HG03066 (cell line): ENCODE measurements around the gene WNT3A.

Source experiments
- ATAC-seq: cut with Tn5 transposase; IDR thresholded peaks from one replicate; pipeline ENCODE4 v1.9.1; 2021; ENCODE audit warnings: low read depth; ENCODE audit not compliant: unreplicated experiment

The WNT3A gene

DNA sequence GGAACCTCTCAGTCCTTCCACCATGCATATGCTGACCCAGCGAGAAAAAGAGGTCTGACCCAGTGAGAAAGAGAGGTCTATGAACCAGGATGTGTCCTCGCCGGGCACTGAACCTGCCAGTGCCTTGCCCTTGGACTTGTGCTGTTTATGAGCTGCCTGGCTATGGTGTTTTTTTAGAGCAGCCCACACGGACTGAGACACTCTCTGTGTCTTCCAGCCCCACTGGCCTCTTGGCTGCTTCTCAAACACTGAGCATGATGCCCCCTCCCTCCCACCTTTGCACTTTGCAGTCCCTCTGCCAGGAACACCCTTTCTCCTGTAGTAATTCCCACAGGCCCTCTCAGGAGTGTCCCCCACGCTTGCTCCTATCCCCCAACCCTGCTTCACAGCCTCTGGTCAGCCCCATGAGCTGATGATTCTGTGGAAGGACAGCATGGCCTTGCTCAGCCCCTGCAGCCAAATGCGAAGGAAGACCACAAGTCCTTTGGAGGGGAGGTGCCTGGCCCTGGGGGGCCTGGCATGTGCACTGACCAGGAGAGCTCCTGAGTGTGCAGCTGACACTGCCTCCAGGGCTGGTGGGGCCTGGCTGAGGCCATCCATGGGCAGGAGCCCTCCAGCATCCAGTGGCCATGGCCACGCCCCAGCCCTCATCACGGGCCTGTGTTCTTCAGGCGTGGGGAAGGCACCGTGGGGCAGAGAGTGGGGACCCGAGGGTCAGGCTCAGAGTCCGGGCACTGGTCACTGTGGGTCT lies 23.8 kb downstream of the WNT3A start:
- no peak for ATAC-seq

DNA sequence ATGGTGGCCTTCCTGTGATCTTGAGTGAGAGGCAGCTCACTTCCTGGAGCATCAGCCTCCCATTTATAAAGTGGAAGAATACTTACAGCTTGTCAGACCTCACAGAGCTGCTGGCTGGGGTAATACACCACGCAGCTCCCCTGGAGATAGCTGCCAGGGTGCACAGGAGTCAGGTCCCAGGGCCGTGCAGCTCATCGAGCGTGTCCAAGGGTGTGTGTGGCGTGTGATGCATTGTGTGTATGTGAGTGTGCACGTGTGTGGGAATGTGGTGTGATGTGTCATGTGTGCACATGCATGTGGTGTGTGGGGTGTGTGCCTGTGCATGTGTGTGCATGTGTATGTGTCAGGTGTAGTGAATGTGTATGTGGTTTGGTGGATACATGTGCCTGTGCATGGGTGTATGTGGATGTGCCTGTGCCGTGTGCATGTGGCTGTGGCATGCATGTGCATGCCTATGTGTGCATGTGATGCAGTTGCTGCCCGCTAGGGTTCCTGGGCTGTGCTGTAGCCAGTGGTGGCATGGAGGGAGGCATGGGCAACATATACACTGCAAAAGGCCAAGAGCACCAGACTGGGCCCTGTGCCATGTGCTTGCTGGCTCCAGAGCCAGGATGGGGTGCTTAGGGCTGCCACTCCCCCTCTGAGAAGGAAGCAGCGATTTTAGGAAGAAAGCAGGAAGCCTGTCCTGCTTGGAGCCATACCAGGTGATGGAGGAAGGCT lies 24.6 kb downstream of the WNT3A start:
- no peak for ATAC-seq

GRCh38 chr1:228032041-228032440 lies 25.2 kb downstream of the WNT3A start:
- no peak for ATAC-seq

DNA sequence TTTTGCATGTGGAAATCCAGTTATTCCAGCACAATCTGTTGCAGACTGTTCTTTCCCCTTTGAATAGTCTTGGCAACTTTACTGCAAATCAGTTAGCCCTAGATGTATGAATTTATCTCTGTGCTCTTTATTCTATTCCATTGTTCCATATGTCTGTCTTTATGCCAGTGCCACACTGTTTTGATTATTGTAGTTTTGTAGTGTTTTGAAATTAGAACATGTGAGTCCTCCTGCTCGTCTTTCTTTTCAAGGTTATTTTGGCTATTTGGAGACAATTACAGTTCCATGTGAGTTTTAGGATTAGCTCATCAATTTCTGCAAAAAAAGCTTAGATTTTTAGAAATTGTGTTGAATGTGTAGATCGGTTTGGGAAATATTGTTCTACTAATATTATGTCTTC lies 26.6 kb downstream of the WNT3A start:
- no peak for ATAC-seq

GRCh38 chr1:228034954-228035837 lies 28.4 kb downstream of the WNT3A start:
- ATAC-seq, result no peak

DNA sequence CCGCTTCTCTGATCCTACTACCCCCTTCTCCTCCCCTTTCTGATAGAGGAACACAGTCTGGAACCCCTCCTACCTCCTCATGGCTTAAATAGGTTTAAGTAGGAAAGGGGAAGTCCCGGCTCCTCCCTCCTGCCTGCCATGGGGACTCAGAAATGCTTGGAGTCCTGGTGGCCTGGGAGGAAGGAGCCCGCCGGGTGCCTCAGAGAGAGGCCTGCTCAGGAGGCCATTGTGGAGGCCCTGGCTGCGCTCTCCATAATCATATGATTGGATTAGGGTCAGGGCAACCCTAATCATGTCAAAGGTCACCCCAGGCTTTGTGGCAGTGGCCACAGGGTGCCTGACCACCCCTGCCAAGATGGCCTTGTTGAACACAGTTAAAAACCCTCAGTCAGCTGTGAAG lies 29.0 kb downstream of the WNT3A start:
- ATAC-seq, result no peak

DNA sequence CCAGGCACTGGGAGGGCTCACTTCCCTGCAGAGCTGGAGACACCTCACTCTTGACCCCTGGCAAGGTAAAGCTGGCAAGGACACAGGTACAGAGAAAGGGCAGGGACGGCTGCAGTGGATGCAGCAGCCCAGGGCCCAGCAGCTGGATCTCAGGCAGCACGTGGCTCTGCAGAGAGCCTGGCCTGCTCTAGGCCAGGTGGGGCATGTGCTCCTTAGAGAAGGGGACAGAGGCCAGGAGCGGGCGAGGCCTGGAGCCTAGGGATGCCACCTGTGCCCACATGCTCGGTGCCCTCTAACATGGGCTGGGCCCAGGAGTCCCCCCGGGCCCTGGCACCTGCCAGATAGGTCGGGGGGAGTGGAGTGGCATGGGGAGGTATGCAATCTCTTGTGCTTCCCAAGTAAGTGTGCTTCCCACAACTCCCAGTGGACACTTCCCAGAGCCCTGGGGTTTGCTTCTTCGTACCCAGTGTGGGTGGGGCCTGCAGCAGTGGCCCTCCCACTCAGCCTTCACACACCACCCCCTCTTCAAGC lies 30.0 kb downstream of the WNT3A start:
- ATAC-seq, result no peak

DNA sequence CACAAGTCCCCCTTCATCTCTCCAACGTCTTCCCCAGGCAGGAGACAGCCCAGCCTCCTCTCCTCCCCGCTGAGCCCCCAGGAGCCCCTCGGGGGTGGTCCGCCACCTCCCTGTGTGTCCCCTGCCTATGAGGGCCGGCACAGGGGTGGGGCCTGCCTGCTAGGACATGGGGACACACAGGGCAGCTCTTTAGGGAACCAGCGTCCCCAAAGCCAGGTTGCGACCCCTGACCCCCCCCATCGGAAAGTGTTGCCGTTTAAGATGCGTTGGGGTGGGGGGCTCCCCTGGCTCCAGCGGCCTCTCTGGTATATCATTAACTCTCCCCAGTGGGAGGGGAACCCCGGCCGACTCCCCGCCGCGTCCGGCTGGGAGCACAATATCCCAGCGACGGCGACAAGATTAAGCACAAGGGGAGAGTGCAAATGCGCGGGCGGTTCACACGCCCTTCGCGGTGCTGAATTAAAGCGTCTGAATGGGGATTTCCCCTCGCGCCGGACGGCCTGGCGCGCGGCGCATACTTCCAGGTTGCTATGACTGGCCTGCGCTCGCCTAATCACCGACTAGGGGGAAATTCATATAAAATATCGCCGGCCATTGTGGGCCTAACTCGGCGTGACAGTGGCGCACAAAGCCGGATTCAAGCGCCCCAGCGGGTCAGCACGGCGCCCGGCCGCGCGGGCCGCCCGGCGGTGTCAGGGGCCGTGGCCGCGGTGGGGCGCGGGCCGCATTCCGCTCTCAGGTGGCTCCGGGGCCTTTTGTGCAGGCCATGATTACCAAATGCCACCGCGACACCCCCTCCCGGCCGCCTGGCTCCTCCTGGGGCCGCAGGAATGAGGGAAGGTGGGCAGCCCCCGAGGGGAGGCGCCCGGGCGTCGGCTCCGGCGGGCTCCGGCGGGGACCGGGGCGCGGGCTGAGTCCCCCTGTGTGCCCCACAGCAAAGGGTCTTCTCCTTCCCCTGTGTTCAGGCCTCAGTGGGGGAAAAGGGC lies 30.9 kb downstream of the WNT3A start:
- peak; percentile 76 for ATAC-seq

- ATAC-seq, result no peak
Measured at GRCh38 chr1:228038387-228039005, 31.7 kb downstream of the WNT3A start.

- ATAC-seq, result no peak
Measured at GRCh38 chr1:228039006-228039903, 32.5 kb downstream of the WNT3A start.

DNA sequence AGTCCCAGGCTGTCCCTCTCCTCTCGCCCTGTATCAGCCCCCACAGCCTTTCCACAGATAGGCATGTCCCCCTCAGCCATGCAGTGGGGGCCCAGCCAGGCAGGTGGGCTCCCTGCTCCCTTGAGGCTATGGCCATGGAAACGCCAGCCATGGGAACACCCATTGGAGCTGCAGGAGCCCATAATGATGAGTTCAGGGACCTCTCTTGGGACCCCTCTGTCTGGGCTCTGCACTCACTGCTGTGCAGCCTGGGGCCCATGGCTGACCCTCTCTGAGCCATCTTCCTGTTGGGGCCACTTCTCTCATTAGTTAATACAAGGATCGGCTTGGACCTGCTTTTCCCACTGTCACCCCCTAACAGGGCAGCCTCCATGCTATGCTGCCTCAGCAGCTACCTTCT lies 33.2 kb downstream of the WNT3A start:
- ATAC-seq, result no peak

- ATAC-seq, result no peak
Measured at GRCh38 chr1:228041316-228041715, 34.5 kb downstream of the WNT3A start.

DNA sequence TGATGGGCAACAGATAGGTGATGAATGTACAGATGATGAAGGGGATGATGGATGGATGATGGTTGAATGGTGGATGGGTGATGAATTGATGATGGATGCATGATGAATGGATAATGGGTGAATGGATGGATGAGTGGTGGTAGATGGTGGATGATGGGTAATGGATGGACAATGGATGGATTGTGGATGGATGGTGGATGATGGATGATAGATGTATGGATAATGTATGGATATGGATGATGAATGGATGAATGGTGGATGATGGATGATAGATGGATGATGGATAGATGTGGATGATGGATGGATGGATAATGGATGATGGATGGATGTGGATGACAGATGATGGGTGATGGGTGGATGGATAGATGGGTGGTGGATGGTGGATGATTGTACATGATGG lies 35.7 kb downstream of the WNT3A start:
- no peak for ATAC-seq

DNA sequence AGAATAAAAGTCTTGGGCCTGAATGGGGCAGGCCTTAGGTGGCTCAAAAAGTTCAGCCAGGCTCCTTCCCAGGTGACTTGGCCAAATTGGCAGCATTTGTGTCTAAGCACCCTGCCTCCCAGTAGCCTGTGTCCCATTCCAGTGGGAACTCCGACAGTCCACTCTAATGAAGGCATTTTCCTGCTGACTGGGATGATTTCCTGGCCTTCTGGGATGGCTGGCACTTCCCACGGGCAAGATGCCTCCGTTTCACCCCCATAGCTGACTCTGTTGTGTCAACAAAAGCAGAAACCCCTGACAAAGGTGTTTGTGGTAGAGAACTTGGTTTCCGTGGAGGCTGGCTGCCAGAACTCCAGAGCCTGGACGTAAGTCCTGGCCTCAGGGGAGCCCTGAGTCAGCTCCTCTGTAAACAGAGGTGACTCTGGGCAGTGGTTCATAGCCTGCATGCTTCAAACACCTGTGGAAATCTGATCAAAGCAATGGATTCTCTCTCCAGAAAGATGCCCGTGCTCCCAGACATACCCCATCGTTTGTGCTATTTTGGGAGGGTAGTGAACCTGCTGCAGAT lies 36.6 kb downstream of the WNT3A start:
- no peak for ATAC-seq

DNA sequence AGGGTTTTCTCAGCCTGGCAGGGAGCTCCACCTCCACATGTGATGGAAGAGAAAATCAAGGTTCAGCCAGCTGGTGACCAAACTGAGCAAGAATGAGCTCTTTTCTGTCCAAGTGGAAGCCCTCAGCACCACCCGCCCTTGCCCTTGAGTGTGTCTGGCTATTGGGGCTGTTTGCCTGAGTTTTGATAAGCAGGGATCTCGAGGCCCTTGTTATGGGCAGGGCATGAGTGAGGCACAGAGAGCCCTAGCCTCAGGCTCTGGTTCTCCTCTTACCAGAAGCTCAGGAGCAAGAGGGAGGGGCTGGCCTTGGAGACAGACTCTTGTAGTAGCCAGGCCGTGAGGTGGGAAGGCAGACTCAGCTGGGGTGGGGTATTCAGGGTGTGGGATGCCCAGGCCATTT lies 38.2 kb downstream of the WNT3A start:
- no peak for ATAC-seq

GRCh38 chr1:228045405-228045804 lies 38.6 kb downstream of the WNT3A start:
- ATAC-seq, result no peak

DNA sequence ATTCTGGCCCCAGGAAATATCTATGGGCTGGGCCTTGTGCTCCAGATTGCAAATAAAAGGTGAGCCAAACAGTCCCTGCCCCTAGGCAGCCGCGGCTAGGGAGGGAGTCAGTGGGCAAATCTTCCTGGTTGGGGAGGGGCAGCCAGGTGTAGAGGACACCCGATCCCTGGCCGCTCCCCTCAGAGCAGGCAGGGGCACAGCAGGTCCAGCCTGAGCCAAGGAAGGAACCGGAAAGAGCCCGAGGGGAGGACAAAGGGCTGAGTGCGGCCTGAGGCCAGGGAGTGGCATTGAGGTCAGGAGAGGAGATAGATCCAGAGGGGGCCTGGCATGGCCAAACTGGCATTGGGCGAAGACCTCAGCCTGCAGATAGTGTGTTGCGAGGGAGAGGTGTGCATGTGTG lies 39.1 kb downstream of the WNT3A start:
- ATAC-seq, result no peak
